Stimulated activated CD4-positive, alpha-beta T cell treated with anti-CD3 and anti-CD28 coated beads, Interleukin-1b, Interleukin-23, amount 100 ng/mL, for 4 hours (primary cell): ENCODE measurements around the gene PFN1.

Source experiments
- DNase-seq, 2 donors: peaks; one replicate each; pipeline ENCODE4 v3.0.0-alpha.2; 2020; ENCODE audit warnings: low read depth in 2 of 2

The PFN1 gene

GRCh38 chr17:4948166-4948930 is at the start of gene PFN1:
Gene PFN1 (minus strand): TSS chr17:4948530. CDS start chr17:4948394, 136 bp downstream.
- peak; percentile 87 to 88 for DNase-seq

- peak; percentile 86 for DNase-seq
These were observed 49.1 kb upstream of the PFN1 start, which contains the start of the genes INCA1 and KIF1C for GRCh38 chr17:4997302-4998026. Gene INCA1 (minus strand): TSS chr17:4997522. CDS start chr17:4994437, 3,085 bp downstream. Gene KIF1C (plus strand): TSS chr17:4997950. CDS start chr17:5000247, 2,297 bp downstream.

GRCh38 chr17:4994081-4994595 is 45.8 kb upstream of the PFN1 start:
- DNase-seq: no peak

- no peak for DNase-seq
These were observed 39.6 kb upstream of the PFN1 start for GRCh38 chr17:4987767-4988567.

- peak; percentile 76 to 92 for DNase-seq
These were observed 38.8 kb upstream of the PFN1 start, which contains the start of gene CAMTA2 for GRCh38 chr17:4986951-4987766. Gene CAMTA2 (minus strand): TSS chr17:4987675. CDS start chr17:4986222, 1,453 bp downstream.

- DNase-seq: no peak
These were observed 38.1 kb upstream of the PFN1 start for GRCh38 chr17:4986403-4986802.

GRCh38 chr17:4982305-4982704 is 34.0 kb upstream of the PFN1 start:
- DNase-seq: no peak

GRCh38 chr17:4980644-4981216 is 32.4 kb upstream of the PFN1 start:
- peak in 1 of 2 donors; percentile 53 for DNase-seq

GRCh38 chr17:4978726-4979125 is 30.4 kb upstream of the PFN1 start:
- no peak for DNase-seq

GRCh38 chr17:4974115-4974670 is 25.9 kb upstream of the PFN1 start:
- DNase-seq: no peak

GRCh38 chr17:4973256-4974114 is 25.2 kb upstream of the PFN1 start:
- DNase-seq: no peak

GRCh38 chr17:4972752-4973151 is 24.4 kb upstream of the PFN1 start:
- no peak for DNase-seq

- no peak for DNase-seq
These were observed 24.0 kb upstream of the PFN1 start for GRCh38 chr17:4972322-4972721.

- no peak for DNase-seq
These were observed 23.5 kb upstream of the PFN1 start for GRCh38 chr17:4971826-4972225.

- DNase-seq: no peak
These were observed 21.9 kb upstream of the PFN1 start for GRCh38 chr17:4970273-4970672.

GRCh38 chr17:4969551-4970173 is 21.3 kb upstream of the PFN1 start:
- DNase-seq: no peak

GRCh38 chr17:4969047-4969550 is 20.8 kb upstream of the PFN1 start:
- DNase-seq: peak in 1 of 2 donors; percentile 18

GRCh38 chr17:4968486-4969046 is 20.2 kb upstream of the PFN1 start:
- DNase-seq: peak; percentile 21 to 29
